Liver (tissue), 9 donors: ENCODE data around the gene RAB3B. TPM values are rescaled to one million over a fixed set of nuclear protein-coding genes. Genes with fewer than 3 reads are reported as not detected.

Experiments
- DNase-seq: peaks from one replicate; pipeline ENCODE4 v3.0.0-alpha.2; 2017; ENCODE audit warnings: low spot score
- H3K27ac ChIP-seq, 2 donors: one replicate each; pipeline ENCODE4 v1.7.0; 2013; ENCODE audit warnings: inconsistent platforms in 2 of 2, low read length in 2 of 2, control low read depth in 1 of 2, low read depth in 1 of 2, mild to moderate bottlenecking in 1 of 2
- H3K27me3 ChIP-seq, 4 donors: one replicate each; pipeline versions ENCODE4 v1.6.1 to v1.7.0; 2013; ENCODE audit warnings: low read length in 3 of 4, inconsistent platforms in 1 of 4, mild to moderate bottlenecking in 1 of 4, moderate library complexity in 1 of 4; ENCODE audit not compliant: control insufficient read depth in 4 of 4, insufficient read depth in 4 of 4
- H3K36me3 ChIP-seq, 4 donors: one replicate each; pipeline versions ENCODE4 v1.6.1 to v1.7.0; 2013; ENCODE audit warnings: low read length in 3 of 4, mild to moderate bottlenecking in 3 of 4, low read depth in 1 of 4, moderate library complexity in 1 of 4; ENCODE audit not compliant: control insufficient read depth in 4 of 4, insufficient read depth in 3 of 4
- H3K4me1 ChIP-seq, 4 donors: one replicate each; pipeline versions ENCODE4 v1.6.1 to v1.7.0; 2013; ENCODE audit warnings: low read length in 3 of 4, mild to moderate bottlenecking in 3 of 4, moderate library complexity in 1 of 4; ENCODE audit not compliant: control insufficient read depth in 4 of 4, insufficient read depth in 4 of 4
- H3K4me3 ChIP-seq, 3 donors: one replicate each; pipeline versions ENCODE4 v1.6.1 to v1.7.0; 2013; ENCODE audit warnings: low read length in 3 of 3, control low read depth in 1 of 3, low read depth in 1 of 3, mild to moderate bottlenecking in 1 of 3
- H3K9ac ChIP-seq, 2 donors: one replicate each; pipeline ENCODE4 v1.7.0; 2013; ENCODE audit warnings: low read length in 2 of 2, mild to moderate bottlenecking in 2 of 2, moderate library complexity in 2 of 2, control low read depth in 1 of 2, low read depth in 1 of 2
- H3K9me3 ChIP-seq, 4 donors: one replicate each; pipeline versions ENCODE4 v1.6.1 to v1.7.0; 2013; ENCODE audit warnings: low read length in 3 of 4; ENCODE audit not compliant: control insufficient read depth in 4 of 4
- ATF3 ChIP-seq: IDR thresholded peaks from 2 replicates; pipeline ENCODE4 v1.6.1; 2016; ENCODE audit warnings: antibody characterized with exemption
- CTCF ChIP-seq: fragments of 150-350 bp; IDR thresholded peaks from 2 replicates; pipeline ENCODE4 v1.5.1; 2017; ENCODE audit warnings: improper control_type of control experiment, low read depth, low read length; ENCODE audit not compliant: missing input control
- EGR1 ChIP-seq, 2 donors: IDR thresholded peaks; 2 replicates each; pipeline ENCODE4 v1.6.1; 2016 to 2018; ENCODE audit warnings: antibody characterized with exemption in 2 of 2, low read depth in 2 of 2
- FOXA1 ChIP-seq: IDR thresholded peaks from 2 replicates; pipeline ENCODE4 v1.6.1; 2016; ENCODE audit warnings: antibody characterized with exemption
- FOXA2 ChIP-seq: IDR thresholded peaks from 2 replicates; pipeline ENCODE4 v1.6.1; 2016; ENCODE audit warnings: antibody characterized with exemption
- GABPA ChIP-seq, 2 donors: IDR thresholded peaks in 1 of 2; conservative IDR thresholded peaks in 1 of 2; 2 replicates each; pipeline ENCODE4 v1.6.1; 2016; ENCODE audit warnings: antibody characterized with exemption in 2 of 2, mild to moderate bottlenecking in 1 of 2, moderate library complexity in 1 of 2
- HNF4A ChIP-seq, 2 donors: conservative IDR thresholded peaks; 2 replicates each; pipeline ENCODE4 v1.6.1; 2016; ENCODE audit warnings: antibody characterized with exemption in 2 of 2, mild to moderate bottlenecking in 2 of 2
- HNF4G ChIP-seq: IDR thresholded peaks from 2 replicates; pipeline ENCODE4 v1.6.1; 2016; ENCODE audit warnings: antibody characterized with exemption
- JUND ChIP-seq, 2 donors: IDR thresholded peaks; 2 replicates each; pipeline ENCODE4 v1.6.1; 2016; ENCODE audit warnings: antibody characterized with exemption in 2 of 2
- MAX ChIP-seq: IDR thresholded peaks from 2 replicates; pipeline ENCODE4 v1.6.1; 2016; ENCODE audit warnings: antibody characterized with exemption
- NR2F2 ChIP-seq: IDR thresholded peaks from 2 replicates; pipeline ENCODE4 v1.6.1; 2016; ENCODE audit warnings: antibody characterized with exemption
- RAD21 ChIP-seq, 2 donors: IDR thresholded peaks; 2 replicates each; pipeline ENCODE4 v1.6.1; 2016; ENCODE audit warnings: antibody characterized with exemption in 2 of 2, mild to moderate bottlenecking in 2 of 2
- REST ChIP-seq: IDR thresholded peaks from 2 replicates; pipeline ENCODE4 v1.6.1; 2016; ENCODE audit warnings: antibody characterized with exemption, mild to moderate bottlenecking
- RXRA ChIP-seq, 2 donors: IDR thresholded peaks; 2 replicates each; pipeline ENCODE4 v1.6.1; 2017 to 2018; ENCODE audit warnings: antibody characterized with exemption in 2 of 2, mild to moderate bottlenecking in 1 of 2
- SP1 ChIP-seq: IDR thresholded peaks from 2 replicates; pipeline ENCODE4 v1.6.1; 2018; ENCODE audit warnings: antibody characterized with exemption, mild to moderate bottlenecking
- TAF1 ChIP-seq: conservative IDR thresholded peaks from 2 replicates; pipeline ENCODE4 v1.6.1; 2016; ENCODE audit warnings: antibody characterized with exemption, mild to moderate bottlenecking
- YY1 ChIP-seq: IDR thresholded peaks from 2 replicates; pipeline ENCODE4 v1.6.1; 2016; ENCODE audit warnings: antibody characterized with exemption, mild to moderate bottlenecking
- ZBTB33 ChIP-seq: IDR thresholded peaks from 2 replicates; pipeline ENCODE4 v1.6.1; 2016; ENCODE audit warnings: antibody characterized with exemption
- WGBS: extraction: QIAGEN DNeasy Blood & Tissue Kit; methylation state at CpG from one replicate; pipeline ENCODE4 v1.1.7; 2013; 5-methylcytosine and 5-hydroxymethylcytosine counted together
- polyA plus RNA-seq, 2 donors: library from polyadenylated mRNA; stranded (reverse) in 1 of 2; unstranded in 1 of 2; fragments of 200-250 nt in 1 of 2; fragments of >200 nt in 1 of 2; fragmentation: Nextera tagmentation in 1 of 2; extraction: Ambion mirVana in 1 of 2; gene quantifications; one replicate each; pipeline versions ENCODE4 v1.2.1 to v1.2.3, GENCODE V29; 2013 to 2015
- total RNA-seq, 2 donors: library from RNA; depleted of rRNA; stranded (reverse); fragments of >200 nt; gene quantifications; one replicate each; pipeline ENCODE4 v1.2.3, GENCODE V29; 2014
- donor health status: healthy.
- donor health status: healthy.
- donor health status: healthy.
- donor health status: healthy.
- donor health status: healthy.

Gene RAB3B
- total and polyA plus RNA-seq, 4 donors: 0.17 to 5.4 (median 0.32) TPM

GRCh38 chr1:51961231-51961630 is 29.3 kb downstream of the RAB3B start:
- Histone ChIP-seq H3K9me3 (no peaks in the 10 kb centered on the region), H3K36me3 (no peaks in the 10 kb centered on the region), H3K27me3 (no peaks in the 10 kb centered on the region), H3K4me3 (no peak overlapping the region), H3K9ac (no peak overlapping the region), H3K4me1 (no peaks in the 10 kb centered on the region), H3K27ac (no peak overlapping the region)
- DNase-seq: no peak
- WGBS: 56% methylated on average over 2 of the region's 2 CpGs
- TF ChIP-seq EGR1 (IDR thresholded peaks at IDR 0.05; ENCODE audit: low read depth in 2 of 2): no peak
- no peak for TF ChIP-seq HNF4G
- TF ChIP-seq MAX: no peak
- no peak for TF ChIP-seq RXRA (IDR thresholded peaks at IDR 0.05)
- no peak for TF ChIP-seq TAF1
- no peak for TF ChIP-seq YY1
- TF ChIP-seq JUND (IDR thresholded peaks at IDR 0.05): no peak
- no peak for TF ChIP-seq GABPA (IDR thresholded peaks at IDR 0.05 in 1 of 2, conservative IDR thresholded peaks at IDR 0.05 in 1 of 2)
- TF ChIP-seq NR2F2: no peak
- TF ChIP-seq HNF4A (conservative IDR thresholded peaks at IDR 0.05): no peak

- no peak overlapping the region for H3K27ac ChIP-seq
- TF ChIP-seq FOXA2 (no peak), RAD21 (IDR thresholded peaks at IDR 0.05) (no peak), JUND (IDR thresholded peaks at IDR 0.05) (no peak), YY1 (no peak), EGR1 (IDR thresholded peaks at IDR 0.05; ENCODE audit: low read depth in 2 of 2) (no peak), NR2F2 (no peak)
- no peaks in the 10 kb centered on the region for H3K36me3 ChIP-seq
- H3K9ac ChIP-seq: no peak overlapping the region
- no peak overlapping the region for H3K4me3 ChIP-seq
- H3K27me3 ChIP-seq: no peaks in the 10 kb centered on the region
- H3K4me1 ChIP-seq: no peaks in the 10 kb centered on the region
- H3K9me3 ChIP-seq: no peaks in the 10 kb centered on the region
- 48% methylated on average over 3 of the region's 3 CpGs for whole genome bisulfite sequencing
- no peak for DNase-seq
Observed at GRCh38 chr1:51960262-51960661, 30.2 kb downstream of the RAB3B start.

- DNase-seq: no peak
- Histone ChIP-seq H3K27me3 (no peaks in the 10 kb centered on the region), H3K9ac (no peak overlapping the region), H3K9me3 (no peaks in the 10 kb centered on the region), H3K36me3 (no peaks in the 10 kb centered on the region), H3K4me1 (no peaks in the 10 kb centered on the region), H3K27ac (no peak overlapping the region), H3K4me3 (no peak overlapping the region)
- TF ChIP-seq FOXA2 (no peak), ATF3 (no peak), REST (no peak), CTCF (no peak), SP1 (no peak), GABPA (IDR thresholded peaks at IDR 0.05 in 1 of 2, conservative IDR thresholded peaks at IDR 0.05 in 1 of 2) (no peak), JUND (IDR thresholded peaks at IDR 0.05) (no peak), RXRA (IDR thresholded peaks at IDR 0.05) (no peak), FOXA1 (no peak), ZBTB33 (no peak), MAX (no peak), RAD21 (IDR thresholded peaks at IDR 0.05) (no peak), HNF4G (no peak), NR2F2 (no peak), YY1 (no peak), HNF4A (conservative IDR thresholded peaks at IDR 0.05) (no peak), EGR1 (IDR thresholded peaks at IDR 0.05; ENCODE audit: low read depth in 2 of 2) (no peak), TAF1 (no peak)
- WGBS: 97% methylated on average over 3 of the region's 3 CpGs
Observed at GRCh38 chr1:51958824-51959223, 31.7 kb downstream of the RAB3B start.
